Neural cell (in vitro differentiated cells): Measurements from ENCODE around the gene C9orf72.

ENCODE experiments used
- CTCF ChIP-seq: fragments of 450-650 bp; IDR thresholded peaks from 2 replicates; pipeline ENCODE4 v1.5.1; 2014; ENCODE audit warnings: antibody characterized with exemption, mild to moderate bottlenecking, moderate library complexity; ENCODE audit not compliant: poor library complexity, severe bottlenecking
- EP300 ChIP-seq: fragments of 450-650 bp; conservative IDR thresholded peaks from 2 replicates; pipeline ENCODE4 v1.6.1; 2014; ENCODE audit warnings: antibody characterized with exemption, mild to moderate bottlenecking, moderate library complexity; ENCODE audit not compliant: poor library complexity, severe bottlenecking
- EZH2 ChIP-seq: fragments of 200-600, 300-800 bp; shearing (Covaris generic), sonication (generic); IDR thresholded peaks from 2 replicates; pipeline ENCODE4 v1.6.1; 2014; ENCODE audit warnings: antibody characterized with exemption, low read length, borderline replicate concordance, mild to moderate bottlenecking; ENCODE audit not compliant: insufficient read depth, poor library complexity, severe bottlenecking
- POLR2AphosphoS5 ChIP-seq: IDR thresholded peaks from 2 replicates; pipeline ENCODE4 v1.6.1; 2012
- RAD21 ChIP-seq: fragments of 450-650 bp; conservative IDR thresholded peaks from 2 replicates; pipeline ENCODE4 v1.6.1; 2014; ENCODE audit warnings: antibody characterized with exemption, mild to moderate bottlenecking, moderate library complexity
- REST ChIP-seq: IDR thresholded peaks from 2 replicates; pipeline ENCODE4 v1.6.1; 2012; ENCODE audit warnings: borderline replicate concordance
- SMC3 ChIP-seq: fragments of 450-650 bp; conservative IDR thresholded peaks from 2 replicates; pipeline ENCODE4 v1.6.1; 2014; ENCODE audit warnings: antibody characterized with exemption, mild to moderate bottlenecking, moderate library complexity; ENCODE audit not compliant: poor library complexity
- TAF1 ChIP-seq: IDR thresholded peaks from 2 replicates; pipeline ENCODE4 v1.6.1; 2012; ENCODE audit warnings: low read depth

GRCh38 chr9:27622693-27623340 is 49.5 kb upstream of the C9orf72 start:
- TF ChIP-seq RAD21 = no peak
- TF ChIP-seq CTCF = no peak
- no peak for TF ChIP-seq REST
- TF ChIP-seq TAF1 = no peak
- no peak for TF ChIP-seq EZH2
- TF ChIP-seq POLR2AphosphoS5 = no peak
- TF ChIP-seq EP300 = no peak
- TF ChIP-seq SMC3 = no peak
